Transverse colon (tissue), 4 donors: ENCODE data around the gene TWIST2. TPM values are rescaled to one million over a fixed set of nuclear protein-coding genes. Genes with fewer than 3 reads are reported as not detected.
A peak's percentile ranks its signal among the peaks of the same experiment; 100 is the strongest.

ENCODE experiments used
- DNase-seq: peaks from one replicate; pipeline ENCODE4 v3.0.0-alpha.2; 2019
- H3K27ac ChIP-seq, 4 donors: fragments of 200-600 bp; sonication (generic); 2 replicates each; pipeline ENCODE4 v1.5.1; 2016 to 2018; ENCODE audit warnings: inconsistent platforms in 4 of 4
- H3K27me3 ChIP-seq: fragments of 200-600 bp; sonication (generic); 2 replicates; pipeline ENCODE4 v1.5.1; 2017; ENCODE audit warnings: inconsistent platforms
- H3K36me3 ChIP-seq, 4 donors: fragments of 200-600 bp; sonication (generic); 2 replicates each; pipeline ENCODE4 v1.5.1; 2017 to 2019; ENCODE audit warnings: inconsistent platforms in 4 of 4
- H3K4me1 ChIP-seq, 4 donors: fragments of 200-600 bp; sonication (generic); 2 replicates each; pipeline ENCODE4 v1.5.1; 2017 to 2020; ENCODE audit warnings: inconsistent platforms in 4 of 4
- H3K4me3 ChIP-seq, 4 donors: fragments of 200-600 bp; sonication (generic); 1 replicate in 1 of 4; 2 replicates in 3 of 4; pipeline versions ENCODE4 v1.5.1 to v1.6.1; 2017 to 2019; ENCODE audit warnings: inconsistent platforms in 4 of 4
- H3K9me3 ChIP-seq, 2 donors: fragments of 200-600 bp; sonication (generic); 2 replicates each; pipeline ENCODE4 v1.5.1; 2017 to 2019; ENCODE audit warnings: inconsistent platforms in 2 of 2
- EP300 ChIP-seq: sonication (generic); formaldehyde crosslinking; IDR thresholded peaks from one replicate; pipeline ENCODE4 v1.6.1; 2017; ENCODE audit warnings: antibody characterized with exemption, low read depth
- POLR2A ChIP-seq: fragments of 450-650 bp; IDR thresholded peaks from one replicate; pipeline ENCODE4 v1.6.1; 2016; ENCODE audit warnings: antibody characterized with exemption, mild to moderate bottlenecking, moderate library complexity
- POLR2AphosphoS5 ChIP-seq, 3 donors: sonication (generic); formaldehyde crosslinking; IDR thresholded peaks; one replicate each; pipeline ENCODE4 v1.6.1; 2016; ENCODE audit warnings: antibody characterized with exemption in 3 of 3
- WGBS, 2 donors: methylation state at CpG; one replicate each; pipeline ENCODE4 v1.1.5; 2018; ENCODE audit warnings: low coverage in 1 of 2; 5-methylcytosine and 5-hydroxymethylcytosine counted together
- in situ Hi-C, 4 donors: fragments of 200-750 bp; cut with MboI; loops; one replicate each; pipeline versions ENCODE4 v1.15.0 to v1.15.1; 2017; ENCODE audit warnings: low sequenced_read_pairs in 3 of 4, low pct_ligation_motif_present in 1 of 4, low pct_unique_long_range_greater_than_20kb in 1 of 4
- intact Hi-C: fragments of 100-400 bp; cut with DNase I; formaldehyde crosslinking; loops from one replicate; pipeline ENCODE4 v1.15.1; 2023; ENCODE audit warnings: low total_unique reads
- total RNA-seq, 4 donors: library from RNA; depleted of rRNA; stranded (reverse); fragments of >200 nt; gene quantifications; one replicate each; pipeline ENCODE4 v1.1.0, GENCODE V29; 2016
- TF ChIP-seq, protein P1 (sequence below), 5 experiments: fragments of 200-600 bp in 3 of 5; fragments of 450-650 bp in 2 of 5; sonication (generic) in 3 of 5; IDR thresholded peaks; 1 replicate in 2 of 5; 2 replicates in 3 of 5; pipeline ENCODE4 v1.5.1; 2016 to 2017; ENCODE audit warnings: antibody characterized with exemption in 5 of 5, inconsistent platforms in 3 of 5, mild to moderate bottlenecking in 2 of 5, moderate library complexity in 1 of 5

The TWIST2 gene
- total RNA-seq, 4 donors from 2014 or later: 6.7 to 59.1 (median 16.8) TPM

DNA sequence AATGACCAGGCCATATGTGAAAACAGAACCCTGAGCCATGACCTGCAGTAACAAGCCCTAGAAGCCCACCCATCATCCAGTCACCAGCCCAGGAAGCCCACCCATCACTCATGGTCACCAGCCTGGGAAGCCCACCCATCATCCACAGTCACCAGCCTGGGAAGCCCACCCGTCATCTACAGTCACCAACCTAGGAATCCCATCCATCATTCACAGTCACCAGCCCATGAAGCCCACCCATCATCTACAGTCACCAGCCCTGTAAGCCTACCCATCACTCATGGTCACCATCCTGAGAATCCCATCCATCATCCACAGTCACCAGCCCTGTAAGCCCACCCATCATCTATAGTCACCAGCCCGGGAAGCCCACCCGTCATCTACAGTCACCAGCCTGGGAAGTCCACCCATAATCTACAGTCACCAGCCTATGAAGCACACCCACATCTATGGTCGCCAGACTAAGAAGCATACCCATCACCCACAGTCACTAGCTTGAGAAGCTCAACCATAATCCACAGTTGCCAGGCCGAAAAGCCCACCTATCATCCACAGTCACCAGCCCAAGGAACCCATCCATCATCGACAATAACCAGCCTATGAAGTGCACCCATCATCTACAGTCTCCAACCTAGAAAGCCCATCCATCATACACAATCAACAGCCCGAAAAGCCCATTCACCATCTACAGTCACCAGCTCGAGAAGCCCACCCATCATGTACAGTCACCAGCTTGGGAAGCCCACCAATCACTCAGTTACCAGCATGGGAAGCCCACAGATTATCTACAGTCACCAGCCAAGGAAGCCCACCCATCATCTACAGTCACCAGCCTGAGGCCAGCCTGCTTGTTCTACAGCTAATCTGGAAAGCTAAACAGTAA lies 91.9 kb downstream of the TWIST2 start:
- in situ Hi-C loops (loop anchor here in 1 of 4 donors (25.0 kb wide), 1 partner anchor 577 kb away; no protein-coding TSS in a partner anchor), intact Hi-C loops (loop anchor here (10.0 kb wide), 2 partner anchors 155 to 575 kb away; no protein-coding TSS in a partner anchor)
- WGBS, 2 donors: 91% methylated on average over 8 of the region's 8 CpGs; no CpG with 5 or more reads in 1 of the 2 donors
- H3K36me3 ChIP-seq: no peaks in the 10 kb centered on the region
- TF ChIP-seq EP300 (no peak), POLR2AphosphoS5 (IDR thresholded peaks at IDR 0.05) (no peak), POLR2A (no peak)
- TF ChIP-seq, protein P1, sequence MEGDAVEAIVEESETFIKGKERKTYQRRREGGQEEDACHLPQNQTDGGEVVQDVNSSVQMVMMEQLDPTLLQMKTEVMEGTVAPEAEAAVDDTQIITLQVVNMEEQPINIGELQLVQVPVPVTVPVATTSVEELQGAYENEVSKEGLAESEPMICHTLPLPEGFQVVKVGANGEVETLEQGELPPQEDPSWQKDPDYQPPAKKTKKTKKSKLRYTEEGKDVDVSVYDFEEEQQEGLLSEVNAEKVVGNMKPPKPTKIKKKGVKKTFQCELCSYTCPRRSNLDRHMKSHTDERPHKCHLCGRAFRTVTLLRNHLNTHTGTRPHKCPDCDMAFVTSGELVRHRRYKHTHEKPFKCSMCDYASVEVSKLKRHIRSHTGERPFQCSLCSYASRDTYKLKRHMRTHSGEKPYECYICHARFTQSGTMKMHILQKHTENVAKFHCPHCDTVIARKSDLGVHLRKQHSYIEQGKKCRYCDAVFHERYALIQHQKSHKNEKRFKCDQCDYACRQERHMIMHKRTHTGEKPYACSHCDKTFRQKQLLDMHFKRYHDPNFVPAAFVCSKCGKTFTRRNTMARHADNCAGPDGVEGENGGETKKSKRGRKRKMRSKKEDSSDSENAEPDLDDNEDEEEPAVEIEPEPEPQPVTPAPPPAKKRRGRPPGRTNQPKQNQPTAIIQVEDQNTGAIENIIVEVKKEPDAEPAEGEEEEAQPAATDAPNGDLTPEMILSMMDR (IDR thresholded peaks at IDR 0.05): no peak
- H3K9me3 ChIP-seq: no peaks in the 10 kb centered on the region
- H3K27me3 ChIP-seq: no peaks in the 10 kb centered on the region
- DNase-seq: no peak
- H3K4me1 ChIP-seq: no peaks in the 10 kb centered on the region
- no peak overlapping the region for H3K4me3 ChIP-seq
- H3K27ac ChIP-seq: peak overlapping the region in 2 of 4 donors; percentile 16 to 53

DNA sequence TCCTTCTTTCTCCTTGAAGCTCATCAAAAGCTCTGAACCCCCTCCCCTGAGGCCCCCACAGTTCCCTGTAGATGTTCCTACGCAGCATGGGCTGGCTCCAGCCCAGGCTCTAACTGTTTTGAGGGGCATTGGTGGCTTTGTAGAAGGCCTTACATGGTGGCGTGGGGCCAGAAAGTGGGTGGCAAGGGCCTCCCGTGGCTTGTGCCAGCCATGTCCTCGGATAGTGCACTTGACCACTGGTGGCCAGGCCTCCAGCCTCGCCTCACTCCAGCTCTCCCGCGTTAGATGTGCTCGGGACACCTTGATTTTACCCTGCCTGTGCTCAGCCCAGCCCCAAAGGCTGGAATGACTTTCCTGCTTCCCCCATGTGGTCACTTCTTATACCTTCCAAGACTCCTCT lies 92.9 kb downstream of the TWIST2 start:
- Histone ChIP-seq H3K4me3 (no peak overlapping the region), H3K27ac (no peak overlapping the region), H3K9me3 (no peaks in the 10 kb centered on the region), H3K4me1 (no peaks in the 10 kb centered on the region), H3K27me3 (no peaks in the 10 kb centered on the region), H3K36me3 (no peaks in the 10 kb centered on the region)
- no peak for TF ChIP-seq POLR2AphosphoS5 (IDR thresholded peaks at IDR 0.05)
- no peak for TF ChIP-seq POLR2A
- no peak for TF ChIP-seq EP300
- TF ChIP-seq, protein P1 (IDR thresholded peaks at IDR 0.05): no peak
- DNase-seq: no peak
- WGBS, 2 donors: 90% methylated on average over 7 of the region's 8 CpGs; no CpG with 5 or more reads in 1 of the 2 donors
- in situ Hi-C loops: loop anchor here in 1 of 4 donors (25.0 kb wide), 1 partner anchor 579 kb away; no protein-coding TSS in a partner anchor
- intact Hi-C loops: loop anchor here (10.0 kb wide), 2 partner anchors 156 to 576 kb away; no protein-coding TSS in a partner anchor

DNA sequence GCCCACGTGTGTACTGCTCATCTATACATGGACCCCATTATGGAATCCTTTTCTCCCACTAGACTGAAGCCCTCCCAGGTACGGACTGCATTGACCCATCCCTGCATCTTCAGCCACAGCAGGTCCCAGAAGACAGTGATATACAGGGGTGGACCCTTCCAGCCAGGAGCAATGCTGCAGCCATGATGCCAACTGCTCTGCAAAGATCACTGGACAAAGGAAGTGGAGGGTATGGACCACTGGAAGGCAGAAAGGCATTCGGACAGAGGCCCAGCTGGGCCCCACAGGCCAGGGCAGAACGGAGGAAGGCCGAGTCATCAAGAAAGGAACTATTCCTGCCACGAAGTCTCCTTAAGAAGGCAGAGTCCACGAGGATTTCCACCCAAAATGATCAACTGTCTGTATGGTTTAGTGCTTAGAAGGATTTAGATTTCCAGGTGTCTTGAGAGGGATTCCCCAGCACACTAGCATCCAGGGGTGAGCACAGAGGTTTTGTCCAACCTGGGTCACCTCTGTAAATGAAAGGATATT lies 93.4 kb downstream of the TWIST2 start:
- Histone ChIP-seq H3K36me3 (no peaks in the 10 kb centered on the region), H3K9me3 (no peaks in the 10 kb centered on the region), H3K4me3 (no peak overlapping the region), H3K27ac (no peak overlapping the region), H3K27me3 (no peaks in the 10 kb centered on the region), H3K4me1 (no peaks in the 10 kb centered on the region)
- no peak for DNase-seq
- WGBS, 2 donors: 72% methylated on average over 7 of the region's 7 CpGs; no CpG with 5 or more reads in 1 of the 2 donors
- intact Hi-C loops: loop anchor here (10.0 kb wide), 2 partner anchors 157 to 577 kb away; no protein-coding TSS in a partner anchor
- TF ChIP-seq POLR2A: no peak
- TF ChIP-seq POLR2AphosphoS5 (IDR thresholded peaks at IDR 0.05): no peak
- TF ChIP-seq EP300: no peak
- TF ChIP-seq, protein P1 (IDR thresholded peaks at IDR 0.05): no peak
- in situ Hi-C loops: loop anchor here in 1 of 4 donors (25.0 kb wide), 1 partner anchor 579 kb away; no protein-coding TSS in a partner anchor
